Keratinocyte (primary cell): ENCODE measurements around the gene CHCHD6. TPM values are rescaled to one million over a fixed set of nuclear protein-coding genes. Genes with fewer than 3 reads are reported as not detected.

Experiments
- DNase-seq: peaks from one replicate; pipeline ENCODE4 v3.0.0-alpha.2; 2011; ENCODE audit warnings: low read depth, missing footprints, low spot score
- FAIRE-seq: peaks from 2 replicates; lab custom pipeline; 2011; peaks lifted over from hg19 to GRCh38; lab: Jason Lieb, UNC
- H2AFZ ChIP-seq: 2 replicates; pipeline ENCODE4 v1.6.0; 2012; ENCODE audit warnings: low read length, control low read depth, inconsistent platforms; ENCODE audit not compliant: control insufficient read depth
- H3K27ac ChIP-seq: 2 replicates; pipeline ENCODE4 v1.5.1; 2011; ENCODE audit warnings: low read length; ENCODE audit not compliant: control insufficient read depth, insufficient read depth
- H3K27me3 ChIP-seq: 3 replicates; pipeline ENCODE4 v1.6.0; 2011; ENCODE audit warnings: low read length; ENCODE audit not compliant: control insufficient read depth, insufficient read depth; ENCODE audit errors: extremely low read depth
- H3K36me3 ChIP-seq, 2 experiments: 2 replicates in 1 of 2; 3 replicates in 1 of 2; pipeline ENCODE4 v1.5.1; 2011; ENCODE audit warnings: low read length in 2 of 2, mild to moderate bottlenecking in 1 of 2; ENCODE audit not compliant: control insufficient read depth in 2 of 2, insufficient read depth in 2 of 2; ENCODE audit errors: extremely low read depth in 1 of 2
- H3K4me1 ChIP-seq: 3 replicates; pipeline ENCODE4 v1.5.1; 2011; ENCODE audit warnings: low read length; ENCODE audit not compliant: control insufficient read depth, insufficient read depth; ENCODE audit errors: extremely low read depth
- H3K4me2 ChIP-seq: 3 replicates; pipeline ENCODE4 v1.6.0; 2011; ENCODE audit warnings: low read depth, low read length; ENCODE audit not compliant: control insufficient read depth, insufficient read depth; ENCODE audit errors: extremely low read depth
- H3K4me3 ChIP-seq, 3 experiments: fragments of 200-600 bp in 1 of 3; sonication (generic) in 1 of 3; 2 replicates in 2 of 3; 3 replicates in 1 of 3; pipeline ENCODE4 v1.5.1; 2011 to 2016; ENCODE audit warnings: low read length in 3 of 3, mild to moderate bottlenecking in 3 of 3, control low read depth in 2 of 3, inconsistent platforms in 1 of 3, low read depth in 1 of 3, mixed read lengths in 1 of 3, mixed run types in 1 of 3, moderate library complexity in 1 of 3; ENCODE audit not compliant: control insufficient read depth in 2 of 3, insufficient read depth in 2 of 3; ENCODE audit errors: extremely low read depth in 1 of 3
- H3K79me2 ChIP-seq: 2 replicates; pipeline ENCODE4 v1.6.0; 2012; ENCODE audit warnings: low read length; ENCODE audit not compliant: control insufficient read depth, insufficient read depth
- H3K9ac ChIP-seq: 3 replicates; pipeline ENCODE4 v1.6.0; 2011; ENCODE audit warnings: low read length; ENCODE audit not compliant: control insufficient read depth, insufficient read depth; ENCODE audit errors: extremely low read depth
- H3K9me1 ChIP-seq: 3 replicates; pipeline ENCODE4 v1.6.0; 2011; ENCODE audit warnings: low read length; ENCODE audit not compliant: control insufficient read depth, insufficient read depth; ENCODE audit errors: extremely low read depth
- H3K9me3 ChIP-seq: 2 replicates; pipeline ENCODE4 v1.5.1; 2012; ENCODE audit warnings: low read depth, low read length; ENCODE audit not compliant: control insufficient read depth
- H4K20me1 ChIP-seq: 3 replicates; pipeline ENCODE4 v1.6.0; 2011; ENCODE audit warnings: low read length; ENCODE audit not compliant: control insufficient read depth, insufficient read depth; ENCODE audit errors: extremely low read depth
- CTCF ChIP-seq, 3 experiments: IDR thresholded peaks in 1 of 3; conservative IDR thresholded peaks in 1 of 3; optimal IDR thresholded peaks in 1 of 3; 2 replicates in 2 of 3; 3 replicates in 1 of 3; pipeline versions ENCODE3 to v1.5.1; 2011; ENCODE audit warnings: low read length in 3 of 3, mild to moderate bottlenecking in 3 of 3, moderate library complexity in 2 of 3, control low read depth in 1 of 3, inconsistent platforms in 1 of 3; ENCODE audit not compliant: insufficient read depth in 2 of 3; ENCODE audit errors: extremely low read depth in 1 of 3
- EZH2 ChIP-seq: IDR thresholded peaks from one replicate; pipeline ENCODE4 v1.6.1; 2012; ENCODE audit warnings: inconsistent platforms, mild to moderate bottlenecking, low read length, moderate library complexity
- dilution Hi-C: fragments of 300-500 bp; cut with MboI; formaldehyde crosslinking; loops from one replicate; pipeline ENCODE4 v1.7.0; 2020; ENCODE audit warnings: low sequenced_read_pairs; ENCODE audit not compliant: extremely low pct_ligation_motif_present
- polyA plus RNA-seq, 5 experiments: library from polyadenylated mRNA; depleted of rRNA in 3 of 5; stranded (reverse) in 3 of 5; stranded (forward) in 1 of 5; unstranded in 1 of 5; fragments of >200 nt; gene quantifications; 1 replicate in 1 of 5; 2 replicates in 3 of 5; 3 replicates in 1 of 5; pipeline versions ENCODE4 v1.2.1 to v1.2.3, GENCODE V29; 2011 to 2012; ENCODE audit warnings: missing spikeins in 2 of 5, low read depth in 1 of 5, low replicate concordance in 1 of 5

CHCHD6 gene
- polyA plus RNA-seq, 1 donor (not counting 4 experiments of a cell fraction or from before 2014, with no cell fraction given) = 21.7 TPM

GRCh38 chr3:126679318-126679751, 24.7 kb upstream of the CHCHD6 start:
- peaks cover 15% of the 10 kb centered on the region for H3K27me3 ChIP-seq
- no peaks in the 10 kb centered on the region for H4K20me1 ChIP-seq
- no peaks in the 10 kb centered on the region for H3K79me2 ChIP-seq
- H3K9ac ChIP-seq = no peak overlapping the region
- TF ChIP-seq CTCF (optimal IDR thresholded peaks at IDR 0.05 in 1 of 3, IDR thresholded peaks at IDR 0.05 in 1 of 3, conservative IDR thresholded peaks at IDR 0.05 in 1 of 3; ENCODE audit: extremely low read depth in 1 of 3, insufficient read depth in 2 of 3, low read length in 3 of 3) (peak; percentile 82 to 98 (median 88)), EZH2 (no peak)
- H2AFZ ChIP-seq = no peak overlapping the region
- no peaks in the 10 kb centered on the region for H3K36me3 ChIP-seq
- dilution Hi-C loops = no loop called here
- no peak overlapping the region for H3K4me3 ChIP-seq
- H3K9me1 ChIP-seq = no peaks in the 10 kb centered on the region
- no peak for DNase-seq
- no peaks in the 10 kb centered on the region for H3K4me1 ChIP-seq
- H3K4me2 ChIP-seq = no peak overlapping the region
- H3K27ac ChIP-seq = no peak overlapping the region
- H3K9me3 ChIP-seq = no peaks in the 10 kb centered on the region
- FAIRE-seq = no peak

GRCh38 chr3:126679831-126680666, 24.0 kb upstream of the CHCHD6 start:
- H3K4me1 ChIP-seq = no peaks in the 10 kb centered on the region
- H3K9me3 ChIP-seq = no peaks in the 10 kb centered on the region
- FAIRE-seq = no peak
- no peak for DNase-seq
- no peaks in the 10 kb centered on the region for H4K20me1 ChIP-seq
- no peak overlapping the region for H3K27ac ChIP-seq
- TF ChIP-seq EZH2 (no peak), CTCF (optimal IDR thresholded peaks at IDR 0.05 in 1 of 3, IDR thresholded peaks at IDR 0.05 in 1 of 3, conservative IDR thresholded peaks at IDR 0.05 in 1 of 3; ENCODE audit: extremely low read depth in 1 of 3, insufficient read depth in 2 of 3, low read length in 3 of 3) (no peak)
- H3K4me3 ChIP-seq = no peak overlapping the region
- no peak overlapping the region for H3K4me2 ChIP-seq
- no peaks in the 10 kb centered on the region for H3K79me2 ChIP-seq
- no peak overlapping the region for H3K9ac ChIP-seq
- no peak overlapping the region for H2AFZ ChIP-seq
- dilution Hi-C loops = no loop called here
- H3K9me1 ChIP-seq = no peaks in the 10 kb centered on the region
- H3K27me3 ChIP-seq = peaks cover 15% of the 10 kb centered on the region
- H3K36me3 ChIP-seq = no peaks in the 10 kb centered on the region
